Uterus (tissue), 4 donors: ENCODE measurements around the gene CD81. TPM values are rescaled to one million over a fixed set of nuclear protein-coding genes. Genes with fewer than 3 reads are reported as not detected.
"Not testable (repeated sequence)": the region's sequence is repeated elsewhere in the genome, so short reads cannot be mapped to it uniquely, and the experiment has no call there.

Experiments used
- DNase-seq, 2 donors: peaks; one replicate each; pipeline ENCODE4 v3.0.0-alpha.2; 2019 to 2020
- H3K27ac ChIP-seq, 2 donors: fragments of 200-600 bp; sonication (generic); 1 replicate in 1 of 2; 2 replicates in 1 of 2; pipeline ENCODE4 v1.5.1; 2016 to 2018
- H3K27me3 ChIP-seq, 2 donors: fragments of 200-600 bp; sonication (generic); one replicate each; pipeline ENCODE4 v1.5.1; 2018 to 2019; ENCODE audit warnings: control low read depth in 1 of 2
- H3K36me3 ChIP-seq, 2 donors: fragments of 200-600 bp; sonication (generic); one replicate each; pipeline ENCODE4 v1.5.1; 2019; ENCODE audit warnings: control low read depth in 1 of 2
- H3K4me1 ChIP-seq, 2 donors: fragments of 200-600 bp; sonication (generic); one replicate each; pipeline ENCODE4 v1.5.1; 2018 to 2019; ENCODE audit warnings: control low read depth in 1 of 2
- H3K4me3 ChIP-seq, 2 donors: fragments of 200-600 bp; sonication (generic); 1 replicate in 1 of 2; 2 replicates in 1 of 2; pipeline ENCODE4 v1.5.1; 2018 to 2019; ENCODE audit warnings: mild to moderate bottlenecking in 1 of 2
- H3K9me3 ChIP-seq, 2 donors: fragments of 200-600 bp; sonication (generic); one replicate each; pipeline ENCODE4 v1.5.1; 2019; ENCODE audit warnings: control low read depth in 1 of 2
- CTCF ChIP-seq, 4 experiments: fragments of 200-600 bp in 2 of 4; fragments of 450-650 bp in 2 of 4; sonication (generic) in 2 of 4; IDR thresholded peaks; one replicate each; pipeline ENCODE4 v1.5.1; 2016 to 2019; ENCODE audit warnings: antibody characterized with exemption in 4 of 4, mild to moderate bottlenecking in 2 of 4, moderate library complexity in 1 of 4
- POLR2A ChIP-seq, 2 donors: fragments of 450-650 bp; IDR thresholded peaks; one replicate each; pipeline ENCODE4 v1.6.1; 2016; ENCODE audit warnings: antibody characterized with exemption in 2 of 2, mild to moderate bottlenecking in 1 of 2, moderate library complexity in 1 of 2
- intact Hi-C: fragments of 100-400 bp; cut with DNase I; formaldehyde crosslinking; loops from one replicate; pipeline ENCODE4 v1.15.1; 2023; ENCODE audit warnings: low total_unique reads
- total RNA-seq, 4 donors: library from RNA; depleted of rRNA in 3 of 4; stranded (reverse); fragments of >200 nt in 3 of 4; gene quantifications; one replicate each; pipeline versions ENCODE4 v1.1.0 to v1.2.4, GENCODE V29; 2014 to 2023
- donor health status: DM: yes; HTN: yes; CAD: no.

The CD81 gene
- total RNA-seq, 4 donors from 2014 or later = 394 to 852 (median 626) TPM

GRCh38 chr11:2348986-2349385, 28.1 kb upstream of the CD81 start:
- TF ChIP-seq POLR2A (IDR thresholded peaks at IDR 0.05) (no peak), CTCF (IDR thresholded peaks at IDR 0.05) (no peak)
- Histone ChIP-seq H3K4me3 (no peak overlapping the region), H3K9me3 (peaks cover 0 to 11% of the 10 kb centered on the region in 2 donors), H3K36me3 (no peaks in the 10 kb centered on the region), H3K27ac (no peak overlapping the region), H3K27me3 (no peaks in the 10 kb centered on the region), H3K4me1 (no peaks in the 10 kb centered on the region)
- intact Hi-C loops = no loop called here
- DNase-seq = no peak

GRCh38 chr11:2351701-2352100, 25.4 kb upstream of the CD81 start:
- Histone ChIP-seq H3K9me3 (peaks cover 0 to 11% of the 10 kb centered on the region in 2 donors), H3K27ac (no peak overlapping the region), H3K4me1 (no peaks in the 10 kb centered on the region), H3K36me3 (no peaks in the 10 kb centered on the region), H3K27me3 (no peaks in the 10 kb centered on the region), H3K4me3 (no peak overlapping the region)
- intact Hi-C loops = no loop called here
- DNase-seq = no peak
- TF ChIP-seq POLR2A (IDR thresholded peaks at IDR 0.05) (no peak), CTCF (IDR thresholded peaks at IDR 0.05) (no peak)

DNA sequence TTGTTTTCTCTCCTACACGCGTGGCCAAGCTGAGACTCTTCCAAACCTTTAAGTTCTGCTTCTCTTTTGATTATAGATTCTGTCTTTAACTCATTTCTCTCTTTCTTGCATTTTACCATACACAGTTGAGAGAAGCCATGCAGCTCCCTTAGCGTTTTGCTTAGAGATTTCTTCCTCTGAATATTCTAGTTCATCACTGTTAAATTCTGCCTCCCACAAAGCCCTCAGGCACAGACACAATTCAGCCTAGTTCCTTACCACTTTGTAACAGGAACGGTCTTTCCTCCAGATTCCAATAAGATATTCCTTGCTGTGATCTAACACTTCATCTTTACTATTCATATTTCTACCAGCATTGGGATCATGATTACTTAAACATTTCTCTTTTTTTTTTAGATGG, 24.7 kb upstream of the CD81 start:
- TF ChIP-seq POLR2A (IDR thresholded peaks at IDR 0.05) (no peak), CTCF (IDR thresholded peaks at IDR 0.05) (no peak)
- Histone ChIP-seq H3K4me1 (no peaks in the 10 kb centered on the region), H3K27me3 (no peaks in the 10 kb centered on the region), H3K36me3 (no peaks in the 10 kb centered on the region), H3K4me3 (no peak overlapping the region), H3K9me3 (peaks cover 0 to 11% of the 10 kb centered on the region in 2 donors), H3K27ac (no peak overlapping the region)
- intact Hi-C loops = no loop called here
- DNase-seq = no peak

DNA sequence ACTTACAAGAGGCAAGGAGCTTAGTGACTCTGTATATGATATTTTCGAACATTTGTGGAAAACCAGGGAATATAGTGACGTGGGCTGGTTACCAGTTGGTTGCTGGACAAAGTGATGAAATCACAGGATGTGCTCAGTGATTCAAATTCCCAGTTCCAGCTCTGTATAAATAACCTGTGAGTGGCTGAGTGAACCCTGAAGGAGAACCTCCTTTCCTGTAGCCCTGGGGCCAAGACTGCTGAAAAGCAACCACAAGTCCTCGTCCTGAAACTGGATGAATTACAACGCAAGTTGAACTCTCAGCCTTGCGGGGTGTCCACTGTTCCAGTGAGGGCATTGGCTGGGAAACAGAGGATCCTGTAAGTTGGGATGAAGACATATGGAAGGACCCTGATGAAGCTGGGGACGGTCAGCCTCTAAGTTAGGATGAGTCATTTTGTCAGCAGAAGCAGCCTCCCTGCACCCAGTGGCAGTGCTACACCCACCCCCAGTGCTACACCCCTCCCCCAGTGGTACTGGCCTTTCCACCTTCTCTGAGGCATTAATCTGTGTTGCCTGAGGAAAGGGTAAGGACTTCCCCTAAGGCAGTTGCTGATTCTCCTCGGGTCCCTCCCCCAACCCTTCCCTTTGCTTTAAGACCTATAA, 22.0 kb upstream of the CD81 start:
- intact Hi-C loops = no loop called here
- Histone ChIP-seq H3K36me3 (no peaks in the 10 kb centered on the region), H3K27me3 (no peaks in the 10 kb centered on the region)

DNA sequence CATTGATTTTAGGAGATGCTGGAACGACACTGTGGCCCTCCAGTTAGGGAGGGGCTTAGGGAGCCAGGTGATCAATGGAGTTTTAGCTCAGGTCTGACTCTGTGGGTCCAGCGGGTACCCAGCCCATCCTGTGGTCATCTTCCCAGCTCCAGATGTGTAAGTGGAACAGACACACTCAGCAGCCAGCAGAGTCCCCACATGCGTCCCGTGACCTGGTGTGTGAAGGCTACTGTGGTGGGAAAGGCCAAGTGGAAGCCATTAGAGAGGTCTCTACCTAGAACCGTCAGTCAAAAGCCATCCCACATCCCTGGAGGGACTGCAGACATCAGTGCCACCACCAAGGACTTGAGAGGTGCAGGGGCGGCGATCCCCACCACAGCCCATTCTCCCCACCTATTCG, 19.9 kb upstream of the CD81 start:
- DNase-seq = no peak
- Histone ChIP-seq H3K9me3 (no peaks in the 10 kb centered on the region), H3K27ac (no peak overlapping the region), H3K4me1 (no peaks in the 10 kb centered on the region), H3K36me3 (no peaks in the 10 kb centered on the region), H3K27me3 (no peaks in the 10 kb centered on the region), H3K4me3 (no peak overlapping the region)
- TF ChIP-seq CTCF (IDR thresholded peaks at IDR 0.05) (no peak), POLR2A (IDR thresholded peaks at IDR 0.05) (no peak)
- intact Hi-C loops = no loop called here

More for the DNA sequence above, 22.0 kb upstream of the CD81 start:
- H3K27ac ChIP-seq = no peak overlapping the region
- TF ChIP-seq POLR2A (IDR thresholded peaks at IDR 0.05) = no peak
- TF ChIP-seq CTCF (IDR thresholded peaks at IDR 0.05) = no peak
- H3K9me3 ChIP-seq = no peaks in the 10 kb centered on the region
- H3K4me1 ChIP-seq = no peaks in the 10 kb centered on the region
- no peak for DNase-seq
- no peak overlapping the region for H3K4me3 ChIP-seq

DNA sequence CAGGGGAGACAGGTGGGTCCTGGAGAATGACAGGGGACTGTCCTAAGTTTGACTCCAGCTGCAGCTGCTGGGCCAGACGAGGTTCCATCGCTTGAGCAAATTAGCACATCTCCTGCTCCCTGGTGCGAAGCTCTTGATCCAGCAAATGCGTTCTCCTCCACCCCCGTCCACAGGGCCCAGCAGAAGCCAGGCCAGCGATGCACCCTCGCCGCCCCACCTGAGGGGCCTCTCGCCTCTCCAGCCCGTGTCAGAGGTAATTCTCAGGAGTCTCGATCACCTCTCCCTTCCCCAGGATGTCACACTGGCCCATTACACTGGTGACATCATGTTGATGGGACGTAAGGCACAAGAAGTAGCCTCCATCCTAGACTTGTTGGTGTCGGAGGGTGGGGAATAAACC, 19.5 kb upstream of the CD81 start:
- H3K36me3 ChIP-seq, intact Hi-C loops, H3K9me3 ChIP-seq, H3K4me1 ChIP-seq, DNase-seq, H3K4me3 ChIP-seq, H3K27me3 ChIP-seq, H3K27ac ChIP-seq: not testable (repeated sequence)
